MCF 10A (cell line): ENCODE measurements around the gene RSPRY1. TPM values are rescaled to one million over a fixed set of nuclear protein-coding genes. Genes with fewer than 3 reads are reported as not detected.

ENCODE experiments used
- BruUV-seq: library from RNA; stranded (reverse); fragments of 400-500 nt; replicated peaks from 2 replicates; lab custom pipeline; 2021; lab: Mats Ljungman, UMichigan
- CTCF ChIA-PET: fragments of 300-600 bp; sonication (Branson Sonifier 250); formaldehyde crosslinking; extraction: SDS; loops from one replicate; lab custom pipeline; 2021; ENCODE audit warnings: antibody characterized with exemption, inconsistent platforms; lab: Yijun Ruan, JAX
- POLR2A ChIA-PET: fragments of 300-600, 350-650 bp; sonication (Branson Sonifier 250); formaldehyde crosslinking; extraction: SDS; loops from one replicate; lab custom pipeline; 2020; ENCODE audit warnings: antibody characterized with exemption, inconsistent platforms; lab: Yijun Ruan, JAX
- DNase-seq: peaks from one replicate; pipeline ENCODE4 v3.0.0-alpha.2; 2018; ENCODE audit not compliant: unreplicated experiment
- H3K27ac Mint-ChIP-seq: one replicate; pipeline ENCODE4 v1.8.0; 2022; ENCODE audit warnings: mild to moderate bottlenecking, low read depth, mixed read lengths; ENCODE audit not compliant: unreplicated experiment
- H3K27me3 Mint-ChIP-seq: one replicate; pipeline ENCODE4 v1.8.0; 2022; ENCODE audit warnings: mixed read lengths; ENCODE audit not compliant: insufficient read depth, unreplicated experiment
- H3K36me3 Mint-ChIP-seq: one replicate; pipeline ENCODE4 v1.8.0; 2022; ENCODE audit warnings: mild to moderate bottlenecking, moderate library complexity, mixed read lengths; ENCODE audit not compliant: insufficient read depth, unreplicated experiment
- H3K4me1 Mint-ChIP-seq: one replicate; pipeline ENCODE4 v1.8.0; 2022; ENCODE audit warnings: mixed read lengths; ENCODE audit not compliant: insufficient read depth, unreplicated experiment
- H3K4me3 Mint-ChIP-seq: one replicate; pipeline ENCODE4 v1.8.0; 2022; ENCODE audit warnings: mild to moderate bottlenecking, moderate library complexity, mixed read lengths; ENCODE audit not compliant: unreplicated experiment
- H3K9me3 Mint-ChIP-seq: one replicate; pipeline ENCODE4 v1.8.0; 2022; ENCODE audit warnings: mixed read lengths; ENCODE audit not compliant: unreplicated experiment
- intact Hi-C: fragments of 100-400 bp; cut with micrococcal nuclease; formaldehyde crosslinking; loops from 2 replicates; pipeline ENCODE4 v1.14.1; 2022
- total RNA-seq: library from RNA; stranded (reverse); gene quantifications from 2 replicates; pipeline ENCODE4 v1.2.3, GENCODE V29; 2022
- TF ChIP-seq, protein P1 (sequence below): fragments of 200-600 bp; IDR thresholded peaks from one replicate; pipeline ENCODE4 v1.8.0; 2022; ENCODE audit warnings: antibody characterized with exemption, mild to moderate bottlenecking; ENCODE audit not compliant: unreplicated experiment

Gene RSPRY1
- total RNA-seq, 1 experiment from 2014 or later: 55.9 TPM

DNA sequence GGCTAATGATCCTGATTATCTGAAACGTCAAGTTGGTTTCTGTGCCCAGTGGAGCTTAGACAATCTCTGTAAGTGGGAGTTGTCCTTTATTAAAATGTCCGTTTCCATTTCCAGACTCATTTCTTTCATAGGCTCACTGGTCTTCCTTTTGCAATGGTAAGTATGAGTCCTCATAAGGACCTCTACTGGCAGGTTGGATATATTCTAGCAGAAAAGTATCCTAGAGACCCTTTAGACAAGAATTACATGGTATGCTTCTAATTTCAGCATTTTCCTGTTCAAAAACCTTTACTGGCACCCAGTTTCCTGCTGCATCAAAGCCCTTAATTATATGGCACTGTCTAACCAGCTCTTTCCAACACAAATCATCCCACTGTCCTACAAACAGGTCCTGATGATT lies 30.8 kb downstream of the RSPRY1 start:
- Mint-ChIP-seq H3K4me3 (no peak overlapping the region), H3K27ac (no peak overlapping the region), H3K36me3 (peaks cover 100% of the 10 kb centered on the region), H3K4me1 (peaks cover 8% of the 10 kb centered on the region), H3K27me3 (no peaks in the 10 kb centered on the region), H3K9me3 (peaks cover 11% of the 10 kb centered on the region)
- CTCF ChIA-PET: interaction anchor here (0.7 kb wide), 1 partner anchor 65 kb away, joined by 3 read pairs; no protein-coding TSS in a partner anchor
- TF ChIP-seq, protein P1, sequence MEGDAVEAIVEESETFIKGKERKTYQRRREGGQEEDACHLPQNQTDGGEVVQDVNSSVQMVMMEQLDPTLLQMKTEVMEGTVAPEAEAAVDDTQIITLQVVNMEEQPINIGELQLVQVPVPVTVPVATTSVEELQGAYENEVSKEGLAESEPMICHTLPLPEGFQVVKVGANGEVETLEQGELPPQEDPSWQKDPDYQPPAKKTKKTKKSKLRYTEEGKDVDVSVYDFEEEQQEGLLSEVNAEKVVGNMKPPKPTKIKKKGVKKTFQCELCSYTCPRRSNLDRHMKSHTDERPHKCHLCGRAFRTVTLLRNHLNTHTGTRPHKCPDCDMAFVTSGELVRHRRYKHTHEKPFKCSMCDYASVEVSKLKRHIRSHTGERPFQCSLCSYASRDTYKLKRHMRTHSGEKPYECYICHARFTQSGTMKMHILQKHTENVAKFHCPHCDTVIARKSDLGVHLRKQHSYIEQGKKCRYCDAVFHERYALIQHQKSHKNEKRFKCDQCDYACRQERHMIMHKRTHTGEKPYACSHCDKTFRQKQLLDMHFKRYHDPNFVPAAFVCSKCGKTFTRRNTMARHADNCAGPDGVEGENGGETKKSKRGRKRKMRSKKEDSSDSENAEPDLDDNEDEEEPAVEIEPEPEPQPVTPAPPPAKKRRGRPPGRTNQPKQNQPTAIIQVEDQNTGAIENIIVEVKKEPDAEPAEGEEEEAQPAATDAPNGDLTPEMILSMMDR: no peak
- BruUV-seq: no TSS peak
- POLR2A ChIA-PET: interaction anchor here (0.6 kb wide), 1 partner anchor 588 kb away, joined by 3 read pairs; no protein-coding TSS in a partner anchor
- intact Hi-C loops: no loop called here
- DNase-seq: no peak

DNA sequence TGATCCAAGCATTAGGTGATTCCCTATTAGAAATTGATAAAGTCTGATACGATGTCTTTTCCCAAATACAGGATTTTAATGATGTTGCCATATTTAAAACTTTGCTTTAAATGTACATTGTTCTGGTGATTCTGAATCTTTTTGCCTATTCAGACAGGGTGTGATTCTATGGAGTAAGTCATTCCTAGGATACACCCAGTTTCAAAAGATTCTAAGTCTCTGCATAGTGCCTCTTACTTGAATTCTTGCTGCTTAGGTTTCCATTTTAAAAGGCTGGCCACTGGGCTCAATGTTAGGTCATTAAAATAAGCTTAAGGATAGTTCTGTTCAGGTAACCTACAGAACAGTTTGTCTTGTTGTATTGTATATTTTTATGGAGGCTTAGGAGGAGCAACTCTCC lies 36.9 kb downstream of the RSPRY1 start:
- Mint-ChIP-seq H3K4me3 (no peak overlapping the region), H3K9me3 (no peaks in the 10 kb centered on the region), H3K27me3 (no peaks in the 10 kb centered on the region), H3K27ac (no peak overlapping the region), H3K4me1 (no peaks in the 10 kb centered on the region), H3K36me3 (peaks cover 99% of the 10 kb centered on the region)
- POLR2A ChIA-PET: interaction anchor here (1.0 to 3.5 kb wide), 3 partner anchors 13 to 36 kb away, joined by 3 to 12 read pairs (median 3); no protein-coding TSS in a partner anchor
- intact Hi-C loops: no loop called here
- BruUV-seq: no TSS peak
- TF ChIP-seq, protein P1: no peak
- CTCF ChIA-PET: interaction anchor here (0.6 to 0.8 kb wide), 2 partner anchors 9 to 846 kb away, joined by 3 read pairs; no protein-coding TSS in a partner anchor
- no peak for DNase-seq

DNA sequence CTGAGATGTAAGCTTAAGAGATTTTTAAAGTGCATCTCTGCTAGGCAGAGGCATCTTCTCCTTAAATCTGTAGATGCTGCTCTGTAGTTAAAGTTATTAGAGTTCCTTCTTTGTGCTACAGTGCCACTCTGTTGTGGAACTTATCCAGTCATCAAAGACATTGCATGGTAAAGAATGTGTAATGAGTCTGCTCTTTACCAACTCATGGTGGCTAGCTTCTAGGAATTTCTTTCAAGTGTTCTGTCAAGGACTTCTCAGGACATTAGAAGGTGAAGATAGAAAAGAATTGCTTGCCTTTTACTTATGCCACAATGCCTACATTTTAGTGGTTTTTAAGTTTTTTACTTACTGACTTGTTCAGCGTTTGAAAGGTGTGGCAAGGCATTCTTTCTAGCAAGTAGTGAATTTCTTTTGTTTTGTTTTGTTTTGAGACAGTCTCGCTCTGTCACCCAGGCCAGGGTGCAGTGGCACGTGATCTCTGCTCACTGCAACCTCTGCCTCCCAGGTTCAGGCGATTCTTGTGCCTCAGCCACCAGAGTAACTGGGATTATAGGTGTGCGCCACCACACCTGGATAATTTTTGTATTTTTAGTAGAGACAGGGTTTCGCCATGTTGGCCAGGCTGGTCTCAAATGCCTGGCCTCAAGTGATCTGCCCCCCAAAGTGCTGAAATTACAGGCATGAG lies 38.7 kb downstream of the RSPRY1 start:
- H3K27ac Mint-ChIP-seq: no peak overlapping the region
- H3K9me3 Mint-ChIP-seq: no peaks in the 10 kb centered on the region
- peaks cover 99% of the 10 kb centered on the region for H3K36me3 Mint-ChIP-seq
- no TSS peak for BruUV-seq
- CTCF ChIA-PET: interaction anchor here (0.6 kb wide), 1 partner anchor 51 kb away, joined by 3 read pairs; no protein-coding TSS in a partner anchor
- H3K4me1 Mint-ChIP-seq: no peaks in the 10 kb centered on the region
- TF ChIP-seq, protein P1: no peak
- no peak overlapping the region for H3K4me3 Mint-ChIP-seq
- H3K27me3 Mint-ChIP-seq: no peaks in the 10 kb centered on the region
- POLR2A ChIA-PET: interaction anchor here (0.9 to 1.5 kb wide), 4 partner anchors 10 to 42 kb away, joined by 3 to 4 read pairs (median 4); no protein-coding TSS in a partner anchor
- intact Hi-C loops: no loop called here
- DNase-seq: no peak

DNA sequence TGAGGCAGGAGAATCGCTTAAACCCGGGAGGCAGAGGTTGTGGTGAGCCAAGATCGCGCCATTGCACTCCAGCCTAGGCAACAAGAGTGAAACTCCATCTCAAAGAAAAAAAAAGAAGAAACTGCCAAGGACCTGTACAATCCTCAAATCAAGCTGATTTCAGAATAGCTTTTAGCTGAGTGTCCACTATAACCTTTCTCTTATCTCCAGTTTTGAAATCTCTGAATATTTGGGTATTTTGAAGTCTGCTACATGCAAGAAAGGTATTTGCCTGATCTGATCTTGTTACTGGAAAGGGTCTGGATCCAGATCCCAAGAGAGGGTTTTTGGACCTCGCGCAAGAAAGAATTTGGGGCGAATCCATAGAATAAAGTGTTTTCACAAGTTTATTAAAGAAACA lies 39.8 kb downstream of the RSPRY1 start:
- DNase-seq: no peak
- H3K4me3 Mint-ChIP-seq: no peak overlapping the region
- TF ChIP-seq, protein P1: no peak
- no TSS peak for BruUV-seq
- no peaks in the 10 kb centered on the region for H3K27me3 Mint-ChIP-seq
- CTCF ChIA-PET: no interaction called here
- no peak overlapping the region for H3K27ac Mint-ChIP-seq
- H3K9me3 Mint-ChIP-seq: no peaks in the 10 kb centered on the region
- no peaks in the 10 kb centered on the region for H3K4me1 Mint-ChIP-seq
- intact Hi-C loops: no loop called here
- POLR2A ChIA-PET: interaction anchor here (1.1 kb wide), 1 partner anchor 13 kb away, joined by 3 read pairs; no protein-coding TSS in a partner anchor
- H3K36me3 Mint-ChIP-seq: peaks cover 99% of the 10 kb centered on the region
